ENCODE data around the gene HAT1. TPM values are rescaled to one million over a fixed set of nuclear protein-coding genes. Genes with fewer than 3 reads are reported as not detected.

HAT1 gene
- total RNA-seq, 1 experiment from 2014 or later: 76.8 TPM

GRCh38 chr2:171883275-171883893 lies 38.9 kb upstream of the HAT1 start:
- no peak overlapping the region for H3K4me2 ChIP-seq (ENCODE audit: low read length)
- no peaks in the 10 kb centered on the region for H3K27me3 ChIP-seq (ENCODE audit: low read length)
- no peak for ATAC-seq
- no peaks in the 10 kb centered on the region for H3F3A ChIP-seq (ENCODE audit: low read length, unreplicated experiment)
- no TSS peak for BruUV-seq (replicated peaks)
- H3K27ac ChIP-seq (ENCODE audit: low read length): no peak overlapping the region
- H3K36me3 ChIP-seq (ENCODE audit: low read depth, low read length): no peaks in the 10 kb centered on the region
- H2AFZ ChIP-seq (ENCODE audit: low read length): no peak overlapping the region
- H3K9ac ChIP-seq (ENCODE audit: low read length): no peak overlapping the region
- no peak overlapping the region for H3K4me3 ChIP-seq (ENCODE audit: low read length)
- H3K4me1 ChIP-seq (ENCODE audit: insufficient read depth, low read length): peaks cover 4% of the 10 kb centered on the region; the same call in 1 of the 2 replicates
- no peak for DNase-seq
- H4K20me1 ChIP-seq (ENCODE audit: low read length): no peaks in the 10 kb centered on the region
- intact Hi-C loops (cut with micrococcal nuclease): no loop called here
- no peaks in the 10 kb centered on the region for H3K9me3 ChIP-seq (ENCODE audit: low read length)
- no peaks in the 10 kb centered on the region; the same call in 1 of the 2 replicates for H3K79me2 ChIP-seq (ENCODE audit: low read length)
- ChIA-PET POLR2A (ENCODE audit: unreplicated experiment) (no interaction called here), CTCF (no interaction called here)
- H3K9me2 ChIP-seq (replicated peaks; ENCODE audit: low read length): no peaks in the 10 kb centered on the region
- TF ChIP-seq EZH2 (IDR thresholded peaks at IDR 0.05; ENCODE audit: low read length, unreplicated experiment): no peak
- no peak; the same call in 1 of the 2 replicates for TF ChIP-seq CTCF (conservative IDR thresholded peaks at IDR 0.05; ENCODE audit: low read depth, low read length)
- no peak for TF ChIP-seq EZH2phosphoT487 (IDR thresholded peaks at IDR 0.05; ENCODE audit: borderline replicate concordance, low read length)

GRCh38 chr2:171889333-171889732 lies 32.9 kb upstream of the HAT1 start:
- Histone ChIP-seq H3K4me1 (ENCODE audit: insufficient read depth, low read length) (peaks cover 10% of the 10 kb centered on the region), H3K27me3 (ENCODE audit: low read length) (no peaks in the 10 kb centered on the region), H3K27ac (ENCODE audit: low read length) (no peak overlapping the region), H3K9me3 (ENCODE audit: low read length) (no peaks in the 10 kb centered on the region), H4K20me1 (ENCODE audit: low read length) (no peaks in the 10 kb centered on the region), H2AFZ (ENCODE audit: low read length) (no peak overlapping the region), H3K36me3 (ENCODE audit: low read depth, low read length) (no peaks in the 10 kb centered on the region), H3K9me2 (replicated peaks; ENCODE audit: low read length) (no peaks in the 10 kb centered on the region), H3F3A (ENCODE audit: low read length, unreplicated experiment) (no peaks in the 10 kb centered on the region), H3K9ac (ENCODE audit: low read length) (no peak overlapping the region), H3K79me2 (ENCODE audit: low read length) (peaks cover 15% of the 10 kb centered on the region), H3K4me2 (ENCODE audit: low read length) (no peak overlapping the region), H3K4me3 (ENCODE audit: low read length) (no peak overlapping the region)
- no TSS peak for BruUV-seq (replicated peaks)
- ATAC-seq: no peak
- DNase-seq: no peak
- intact Hi-C loops (cut with micrococcal nuclease): no loop called here
- ChIA-PET CTCF (no interaction called here), POLR2A (ENCODE audit: unreplicated experiment) (no interaction called here)
- TF ChIP-seq CTCF (conservative IDR thresholded peaks at IDR 0.05; ENCODE audit: low read depth, low read length) (no peak), EZH2phosphoT487 (IDR thresholded peaks at IDR 0.05; ENCODE audit: borderline replicate concordance, low read length) (no peak), EZH2 (IDR thresholded peaks at IDR 0.05; ENCODE audit: low read length, unreplicated experiment) (no peak)

GRCh38 chr2:171889808-171890207 lies 32.5 kb upstream of the HAT1 start:
- no peak for TF ChIP-seq EZH2phosphoT487 (IDR thresholded peaks at IDR 0.05; ENCODE audit: borderline replicate concordance, low read length)
- no peak for TF ChIP-seq EZH2 (IDR thresholded peaks at IDR 0.05; ENCODE audit: low read length, unreplicated experiment)
- TF ChIP-seq CTCF (conservative IDR thresholded peaks at IDR 0.05; ENCODE audit: low read depth, low read length): no peak
- DNase-seq: no peak
- Histone ChIP-seq H3F3A (ENCODE audit: low read length, unreplicated experiment) (no peaks in the 10 kb centered on the region), H3K4me3 (ENCODE audit: low read length) (no peak overlapping the region), H3K9me2 (replicated peaks; ENCODE audit: low read length) (no peaks in the 10 kb centered on the region), H3K9ac (ENCODE audit: low read length) (no peak overlapping the region), H3K27me3 (ENCODE audit: low read length) (no peaks in the 10 kb centered on the region), H2AFZ (ENCODE audit: low read length) (no peak overlapping the region), H4K20me1 (ENCODE audit: low read length) (no peaks in the 10 kb centered on the region), H3K4me1 (ENCODE audit: insufficient read depth, low read length) (peaks cover 12% of the 10 kb centered on the region), H3K36me3 (ENCODE audit: low read depth, low read length) (no peaks in the 10 kb centered on the region), H3K27ac (ENCODE audit: low read length) (no peak overlapping the region), H3K9me3 (ENCODE audit: low read length) (no peaks in the 10 kb centered on the region), H3K4me2 (ENCODE audit: low read length) (no peak overlapping the region), H3K79me2 (ENCODE audit: low read length) (peaks cover 15% of the 10 kb centered on the region)
- BruUV-seq (replicated peaks): no TSS peak
- intact Hi-C loops (cut with micrococcal nuclease): no loop called here
- no peak for ATAC-seq
- POLR2A ChIA-PET (ENCODE audit: unreplicated experiment): no interaction called here
- CTCF ChIA-PET: no interaction called here

Measured in PC-3 (cell line).